Peyer's patch (tissue), 4 donors: ENCODE data around the gene MACROH2A1. TPM values are rescaled to one million over a fixed set of nuclear protein-coding genes. Genes with fewer than 3 reads are reported as not detected.

ENCODE experiments used
- DNase-seq, 3 donors: peaks; one replicate each; pipeline ENCODE4 v3.0.0-alpha.2; 2017 to 2019
- H3K27ac ChIP-seq, 4 donors: fragments of 200-600 bp; sonication (generic); one replicate each; pipeline ENCODE4 v1.5.1; 2016 to 2019
- H3K27me3 ChIP-seq, 2 donors: fragments of 200-600 bp; sonication (generic); one replicate each; pipeline ENCODE4 v1.5.1; 2019
- H3K36me3 ChIP-seq, 3 donors: fragments of 200-600 bp; sonication (generic); one replicate each; pipeline ENCODE4 v1.5.1; 2016 to 2019
- H3K4me1 ChIP-seq, 4 donors: fragments of 200-600 bp; sonication (generic); one replicate each; pipeline ENCODE4 v1.5.1; 2016 to 2019
- H3K4me3 ChIP-seq, 4 donors: fragments of 200-600 bp; sonication (generic); 1 replicate in 3 of 4; 2 replicates in 1 of 4; pipeline ENCODE4 v1.5.1; 2016 to 2019; ENCODE audit warnings: mild to moderate bottlenecking in 1 of 4
- H3K9me3 ChIP-seq, 4 donors: fragments of 200-600 bp; sonication (generic); one replicate each; pipeline ENCODE4 v1.5.1; 2016 to 2019; ENCODE audit warnings: mild to moderate bottlenecking in 1 of 4
- POLR2A ChIP-seq, 2 donors: fragments of 450-650 bp; IDR thresholded peaks; one replicate each; pipeline ENCODE4 v1.5.1; 2017; ENCODE audit warnings: antibody characterized with exemption in 2 of 2, mild to moderate bottlenecking in 2 of 2, moderate library complexity in 2 of 2
- total RNA-seq, 4 donors: library from RNA; depleted of rRNA; stranded (reverse); fragments of >200 nt; gene quantifications; one replicate each; pipeline ENCODE4 v1.1.0, GENCODE V29; 2016
- TF ChIP-seq, protein P1 (sequence below), 6 experiments: fragments of 450-650 bp in 4 of 6; fragments of 200-600 bp in 2 of 6; sonication (generic) in 1 of 6; IDR thresholded peaks; one replicate each; pipeline ENCODE4 v1.5.1; 2017 to 2019; ENCODE audit warnings: antibody characterized with exemption in 6 of 6, mild to moderate bottlenecking in 3 of 6, moderate library complexity in 1 of 6

MACROH2A1 gene
- total RNA-seq, 4 donors from 2014 or later, result 407 to 489 (median 431) TPM

DNA sequence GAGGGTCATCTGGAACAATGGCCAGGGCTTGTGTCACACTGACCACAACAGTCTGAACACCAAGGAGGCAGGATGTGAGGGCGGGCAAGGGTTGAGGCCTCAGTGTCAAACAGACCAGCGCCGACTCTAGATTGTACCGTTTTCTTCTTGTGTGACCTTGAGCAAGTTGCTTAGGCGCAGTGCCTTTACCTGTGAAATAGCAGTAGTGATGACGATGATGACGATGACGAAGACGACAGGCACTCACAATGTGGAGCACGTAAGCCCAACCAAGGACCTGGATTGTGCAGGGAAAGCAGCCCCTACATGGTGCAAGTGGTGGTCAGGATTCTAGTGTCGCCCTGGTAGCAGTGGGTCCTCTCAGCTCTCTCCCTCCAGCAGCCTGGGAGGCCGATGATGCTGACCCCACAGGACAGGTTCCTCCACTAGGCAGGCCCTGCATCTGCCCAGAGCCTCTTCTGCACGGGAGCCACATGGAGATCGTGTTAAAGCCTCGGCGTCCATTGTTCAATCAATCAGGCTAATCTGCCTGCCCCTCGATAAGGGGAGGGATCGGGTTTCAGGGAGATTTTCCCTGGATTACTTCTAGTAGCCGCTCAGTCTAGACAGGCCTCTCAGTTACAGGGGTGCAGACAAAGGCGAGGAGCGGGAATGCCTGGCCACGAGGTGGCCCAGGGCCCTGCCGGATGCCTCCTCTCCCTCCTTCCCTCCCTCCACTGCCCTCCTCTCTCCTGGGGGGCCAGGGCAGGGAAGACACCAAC is 91.7 kb downstream of the MACROH2A1 start:
- no peak overlapping the region for H3K4me3 ChIP-seq
- no peaks in the 10 kb centered on the region for H3K4me1 ChIP-seq
- no peak for TF ChIP-seq POLR2A (IDR thresholded peaks at IDR 0.05)
- TF ChIP-seq, protein P1, sequence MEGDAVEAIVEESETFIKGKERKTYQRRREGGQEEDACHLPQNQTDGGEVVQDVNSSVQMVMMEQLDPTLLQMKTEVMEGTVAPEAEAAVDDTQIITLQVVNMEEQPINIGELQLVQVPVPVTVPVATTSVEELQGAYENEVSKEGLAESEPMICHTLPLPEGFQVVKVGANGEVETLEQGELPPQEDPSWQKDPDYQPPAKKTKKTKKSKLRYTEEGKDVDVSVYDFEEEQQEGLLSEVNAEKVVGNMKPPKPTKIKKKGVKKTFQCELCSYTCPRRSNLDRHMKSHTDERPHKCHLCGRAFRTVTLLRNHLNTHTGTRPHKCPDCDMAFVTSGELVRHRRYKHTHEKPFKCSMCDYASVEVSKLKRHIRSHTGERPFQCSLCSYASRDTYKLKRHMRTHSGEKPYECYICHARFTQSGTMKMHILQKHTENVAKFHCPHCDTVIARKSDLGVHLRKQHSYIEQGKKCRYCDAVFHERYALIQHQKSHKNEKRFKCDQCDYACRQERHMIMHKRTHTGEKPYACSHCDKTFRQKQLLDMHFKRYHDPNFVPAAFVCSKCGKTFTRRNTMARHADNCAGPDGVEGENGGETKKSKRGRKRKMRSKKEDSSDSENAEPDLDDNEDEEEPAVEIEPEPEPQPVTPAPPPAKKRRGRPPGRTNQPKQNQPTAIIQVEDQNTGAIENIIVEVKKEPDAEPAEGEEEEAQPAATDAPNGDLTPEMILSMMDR (IDR thresholded peaks at IDR 0.05), result no peak
- no peak overlapping the region for H3K27ac ChIP-seq
- H3K9me3 ChIP-seq, result no peaks in the 10 kb centered on the region
- H3K36me3 ChIP-seq, result no peaks in the 10 kb centered on the region
- no peaks in the 10 kb centered on the region for H3K27me3 ChIP-seq
- DNase-seq, result no peak

DNA sequence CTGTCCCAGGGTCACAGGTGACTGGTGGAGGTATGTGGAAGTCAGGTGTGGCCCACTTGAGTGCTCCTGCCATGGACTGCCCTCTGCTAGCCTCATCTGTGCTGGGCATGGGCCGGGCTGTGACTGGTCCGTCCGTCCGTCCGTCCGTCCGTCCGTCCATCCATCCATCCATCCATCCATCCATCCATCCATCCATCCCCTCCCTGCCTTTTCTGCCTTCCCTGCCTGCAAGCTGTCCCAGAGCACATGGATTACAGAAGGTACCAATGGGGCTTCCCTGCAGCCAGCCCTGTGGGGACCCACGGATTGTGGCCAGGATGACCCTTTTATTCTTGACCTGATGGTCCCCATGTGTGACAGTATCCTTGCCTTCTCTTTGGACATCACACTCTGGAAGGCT is 92.5 kb downstream of the MACROH2A1 start:
- TF ChIP-seq, protein P1 (IDR thresholded peaks at IDR 0.05), result no peak
- no peak for TF ChIP-seq POLR2A (IDR thresholded peaks at IDR 0.05)
- Histone ChIP-seq H3K36me3 (no peaks in the 10 kb centered on the region), H3K9me3 (no peaks in the 10 kb centered on the region), H3K4me1 (no peaks in the 10 kb centered on the region), H3K4me3 (no peak overlapping the region), H3K27me3 (no peaks in the 10 kb centered on the region), H3K27ac (no peak overlapping the region)
- no peak for DNase-seq

DNA sequence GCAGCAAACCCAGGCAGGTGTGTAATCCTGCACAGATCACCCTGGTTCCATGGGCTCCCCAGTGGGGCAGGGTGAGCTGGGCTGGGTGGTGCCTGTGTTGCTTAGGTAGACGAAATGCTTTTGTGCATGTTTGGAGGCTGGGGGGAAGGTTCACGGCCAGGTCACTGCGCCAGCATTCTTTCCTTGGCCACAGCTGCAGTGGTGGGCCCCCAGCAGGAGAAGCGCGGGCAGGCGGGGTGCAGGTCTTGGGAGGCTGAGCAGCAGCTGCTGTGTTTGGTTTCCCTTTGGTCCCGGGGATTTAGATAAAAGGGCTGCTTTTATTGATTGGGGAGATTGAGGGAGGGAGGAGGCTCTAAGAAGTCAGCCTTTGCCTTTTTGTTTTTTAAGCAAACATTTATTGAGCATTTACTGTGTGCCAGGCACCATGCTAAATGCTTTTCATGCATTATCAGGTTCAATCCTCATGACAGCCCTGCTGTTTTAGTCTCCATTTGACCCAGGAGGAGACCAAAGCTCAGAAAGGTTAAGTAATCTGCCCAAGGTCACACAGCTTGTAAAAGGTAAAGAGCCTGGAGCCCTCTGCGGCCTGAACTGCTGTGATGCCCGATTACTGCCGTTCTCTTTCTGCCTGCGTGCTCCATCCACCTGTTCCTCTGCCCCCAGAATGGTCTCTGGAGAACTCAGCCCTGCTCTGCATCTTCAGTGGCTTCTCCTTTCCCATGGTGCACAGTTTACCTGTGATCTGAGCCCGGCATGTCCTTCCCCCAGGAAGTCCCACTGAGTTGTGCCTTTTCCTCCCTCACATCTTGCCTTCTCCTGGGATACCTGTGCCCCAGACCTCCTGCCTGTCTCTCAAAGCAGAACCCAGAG is 94.4 kb downstream of the MACROH2A1 start:
- TF ChIP-seq, protein P1 (IDR thresholded peaks at IDR 0.05), result no peak
- no peak for TF ChIP-seq POLR2A (IDR thresholded peaks at IDR 0.05)
- Histone ChIP-seq H3K27ac (no peak overlapping the region), H3K27me3 (no peaks in the 10 kb centered on the region), H3K36me3 (no peaks in the 10 kb centered on the region), H3K4me3 (no peak overlapping the region), H3K9me3 (no peaks in the 10 kb centered on the region), H3K4me1 (no peaks in the 10 kb centered on the region)
- no peak for DNase-seq

DNA sequence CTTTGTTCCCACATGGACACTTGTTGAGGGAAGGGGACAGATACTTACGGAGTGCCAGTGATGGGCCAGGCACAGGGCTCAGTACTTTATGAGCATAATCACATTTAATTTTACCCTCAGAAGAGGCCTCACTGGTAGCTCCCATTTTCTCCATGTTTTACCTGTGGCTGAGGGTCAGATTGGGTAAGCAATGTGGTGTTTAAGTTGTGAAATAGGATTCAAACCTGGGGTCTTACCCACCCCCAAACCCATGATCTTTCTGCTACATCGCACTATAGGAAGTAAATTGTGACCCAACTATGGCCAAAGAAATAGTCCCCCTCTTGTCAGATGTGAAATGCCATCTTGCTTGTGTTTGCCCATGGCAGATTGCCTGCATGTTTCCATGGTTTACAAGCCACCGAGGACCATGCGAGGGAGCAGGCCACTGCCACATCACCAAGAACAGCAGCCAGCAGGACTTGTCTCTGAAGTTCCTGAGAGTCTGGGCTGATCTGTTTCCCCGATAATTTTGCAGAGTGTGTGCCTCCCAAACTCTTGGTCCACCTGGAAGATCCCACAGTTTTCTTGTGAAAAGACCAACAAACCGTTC is 95.4 kb downstream of the MACROH2A1 start:
- Histone ChIP-seq H3K9me3 (no peaks in the 10 kb centered on the region), H3K4me3 (no peak overlapping the region), H3K27me3 (no peaks in the 10 kb centered on the region), H3K27ac (no peak overlapping the region), H3K4me1 (no peaks in the 10 kb centered on the region), H3K36me3 (no peaks in the 10 kb centered on the region)
- DNase-seq, result no peak
- no peak for TF ChIP-seq POLR2A (IDR thresholded peaks at IDR 0.05)
- TF ChIP-seq, protein P1 (IDR thresholded peaks at IDR 0.05), result no peak

DNA sequence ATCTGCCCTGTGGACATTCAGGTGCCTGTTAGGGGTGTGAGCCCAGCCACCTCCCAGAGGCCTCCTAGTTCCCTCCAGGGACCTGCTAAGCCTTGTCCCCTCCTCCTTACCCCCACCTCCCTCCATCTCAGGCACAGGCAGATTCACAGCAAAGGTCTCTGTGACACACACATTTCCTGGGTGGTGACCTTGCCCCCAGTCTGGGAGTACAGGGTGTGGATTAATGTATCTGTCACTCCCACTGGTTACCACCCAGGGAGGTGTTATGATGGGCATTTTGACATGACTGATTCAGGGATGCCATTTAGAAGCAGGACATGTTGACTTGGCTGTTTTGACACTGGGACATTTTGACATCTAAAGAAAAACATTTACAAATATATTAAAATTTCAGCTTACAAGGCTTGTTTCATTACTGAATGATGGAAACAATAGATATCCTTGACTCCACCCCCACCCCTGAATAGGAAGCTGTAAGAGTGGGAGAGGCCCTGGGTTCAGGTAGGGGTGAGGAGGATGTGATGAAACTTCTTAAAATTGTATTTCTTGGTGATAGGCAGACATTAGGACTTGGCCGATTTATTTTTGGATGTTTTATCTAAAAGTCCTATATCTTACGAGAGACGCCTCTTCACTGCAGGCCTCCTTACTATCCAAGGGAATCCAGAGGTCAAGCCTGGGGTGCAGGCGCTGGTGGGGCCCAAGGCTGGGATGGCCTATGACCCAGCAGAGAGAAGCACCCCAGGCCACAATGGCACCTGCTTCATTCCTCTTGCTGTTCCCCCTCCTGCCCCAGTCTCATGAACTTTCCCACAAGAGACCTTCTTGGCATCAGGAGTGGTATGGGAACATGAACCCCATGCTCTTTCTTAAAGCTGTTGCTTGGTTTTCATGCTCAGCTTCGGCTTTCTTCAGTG is 101.9 kb downstream of the MACROH2A1 start:
- no peak for TF ChIP-seq POLR2A (IDR thresholded peaks at IDR 0.05)
- TF ChIP-seq, protein P1 (IDR thresholded peaks at IDR 0.05), result no peak
- H3K27me3 ChIP-seq, result no peaks in the 10 kb centered on the region
- no peak overlapping the region for H3K27ac ChIP-seq
- no peak overlapping the region for H3K4me3 ChIP-seq
- H3K36me3 ChIP-seq, result no peaks in the 10 kb centered on the region
- no peak for DNase-seq
- no peaks in the 10 kb centered on the region for H3K9me3 ChIP-seq
- no peaks in the 10 kb centered on the region for H3K4me1 ChIP-seq
